Measurements from ENCODE around the gene GPATCH2L.

The GPATCH2L gene

GRCh38 chr14:76146976-76147375 is 4.7 kb upstream of the GPATCH2L start:
- no peak for TF ChIP-seq TARDBP (IDR thresholded peaks at IDR 0.05)
- no peak for TF ChIP-seq LEF1 (IDR thresholded peaks at IDR 0.05; ENCODE audit: borderline replicate concordance)
- TF ChIP-seq FOXA1 (IDR thresholded peaks at IDR 0.05) = no peak
- no peak for TF ChIP-seq ZNF384 (IDR thresholded peaks at IDR 0.05)
- TF ChIP-seq, protein P1, sequence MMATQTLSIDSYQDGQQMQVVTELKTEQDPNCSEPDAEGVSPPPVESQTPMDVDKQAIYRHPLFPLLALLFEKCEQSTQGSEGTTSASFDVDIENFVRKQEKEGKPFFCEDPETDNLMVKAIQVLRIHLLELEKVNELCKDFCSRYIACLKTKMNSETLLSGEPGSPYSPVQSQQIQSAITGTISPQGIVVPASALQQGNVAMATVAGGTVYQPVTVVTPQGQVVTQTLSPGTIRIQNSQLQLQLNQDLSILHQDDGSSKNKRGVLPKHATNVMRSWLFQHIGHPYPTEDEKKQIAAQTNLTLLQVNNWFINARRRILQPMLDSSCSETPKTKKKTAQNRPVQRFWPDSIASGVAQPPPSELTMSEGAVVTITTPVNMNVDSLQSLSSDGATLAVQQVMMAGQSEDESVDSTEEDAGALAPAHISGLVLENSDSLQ (IDR thresholded peaks at IDR 0.05) = no peak
- TF ChIP-seq CTBP1 (IDR thresholded peaks at IDR 0.05; ENCODE audit: borderline replicate concordance) = no peak
- TF ChIP-seq HDGF (IDR thresholded peaks at IDR 0.05; ENCODE audit: borderline replicate concordance) = no peak
- no peak for TF ChIP-seq FOXM1 (IDR thresholded peaks at IDR 0.05; ENCODE audit: borderline replicate concordance)
- no peak for TF ChIP-seq ARNT (IDR thresholded peaks at IDR 0.05)
- no peak for TF ChIP-seq SP1 (IDR thresholded peaks at IDR 0.05)
- no peak for TF ChIP-seq SUZ12 (IDR thresholded peaks at IDR 0.05)
- no peak for TF ChIP-seq BHLHE40 (IDR thresholded peaks at IDR 0.05; ENCODE audit: borderline replicate concordance)
- no peak for TF ChIP-seq L3MBTL2 (conservative IDR thresholded peaks at IDR 0.05)
- TF ChIP-seq NFRKB (IDR thresholded peaks at IDR 0.05) = no peak
- TF ChIP-seq FOXK2 (IDR thresholded peaks at IDR 0.05) = no peak
- TF ChIP-seq ELF4 (IDR thresholded peaks at IDR 0.05) = no peak
- DNase-seq (ENCODE audit: extremely low spot score) = no peak
- POLR2A ChIA-PET = no interaction called here
- CTCF ChIA-PET = no interaction called here

DNA sequence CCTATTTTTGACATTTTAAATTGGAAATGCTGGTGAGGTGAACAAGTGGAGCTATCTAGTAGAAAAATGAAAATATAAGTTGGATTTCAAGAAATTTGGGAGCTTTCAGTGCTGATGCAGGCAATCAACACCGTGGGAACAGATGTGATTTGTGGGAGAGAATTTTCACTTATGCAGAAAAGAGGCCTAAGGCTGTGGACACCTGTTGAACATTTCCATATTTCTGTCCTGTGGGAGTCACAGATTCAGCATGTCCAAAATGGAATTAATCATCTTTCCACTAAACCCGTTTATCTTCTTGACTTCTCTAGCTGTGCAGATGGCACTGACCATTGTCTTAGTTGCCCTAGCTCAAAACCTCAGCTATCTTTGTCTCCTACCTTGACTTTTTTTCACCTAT is 2.5 kb upstream of the GPATCH2L start:
- TF ChIP-seq SP1 (IDR thresholded peaks at IDR 0.05) = no peak
- no peak for TF ChIP-seq LEF1 (IDR thresholded peaks at IDR 0.05; ENCODE audit: borderline replicate concordance)
- no peak for TF ChIP-seq ZNF384 (IDR thresholded peaks at IDR 0.05)
- no peak for TF ChIP-seq L3MBTL2 (conservative IDR thresholded peaks at IDR 0.05)
- TF ChIP-seq NFRKB (IDR thresholded peaks at IDR 0.05) = no peak
- TF ChIP-seq, protein P1 (IDR thresholded peaks at IDR 0.05) = no peak
- no peak for TF ChIP-seq FOXM1 (IDR thresholded peaks at IDR 0.05; ENCODE audit: borderline replicate concordance)
- no peak for DNase-seq (ENCODE audit: extremely low spot score)
- CTCF ChIA-PET = no interaction called here
- POLR2A ChIA-PET = interaction anchor here (0.8 kb wide), 1 partner anchor 316 kb away, joined by 3 read pairs; no protein-coding TSS in a partner anchor

DNA sequence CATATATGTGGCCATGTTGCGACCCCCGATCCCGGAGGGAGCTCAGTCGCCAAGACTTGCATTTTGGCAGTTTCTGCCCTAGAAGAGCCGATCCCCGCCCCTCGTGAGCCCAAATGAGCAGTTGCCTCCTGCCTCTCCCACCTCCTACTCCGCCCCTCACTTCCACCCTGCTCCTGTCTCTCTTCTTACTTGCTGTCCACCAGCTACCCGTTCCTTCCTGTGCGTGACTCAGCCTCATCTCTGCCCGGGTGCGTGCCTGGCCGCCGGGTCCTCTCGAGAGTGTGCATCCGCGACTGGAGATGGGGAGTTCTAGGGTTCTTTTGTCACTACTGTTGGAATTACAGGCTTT is 585 bp downstream of the GPATCH2L start:
- TF ChIP-seq NFRKB (IDR thresholded peaks at IDR 0.05) = no peak
- TF ChIP-seq SUZ12 (IDR thresholded peaks at IDR 0.05) = no peak
- no peak for TF ChIP-seq ZNF384 (IDR thresholded peaks at IDR 0.05)
- no peak for TF ChIP-seq CTBP1 (IDR thresholded peaks at IDR 0.05; ENCODE audit: borderline replicate concordance)
- TF ChIP-seq FOXA1 (IDR thresholded peaks at IDR 0.05) = no peak
- TF ChIP-seq BHLHE40 (IDR thresholded peaks at IDR 0.05; ENCODE audit: borderline replicate concordance) = no peak
- TF ChIP-seq LEF1 (IDR thresholded peaks at IDR 0.05; ENCODE audit: borderline replicate concordance) = no peak
- ChIA-PET POLR2A (interaction anchor here (0.9 to 2.5 kb wide), 6 partner anchors 9 to 196 kb away, joined by 3 to 17 read pairs (median 4); no protein-coding TSS in a partner anchor), CTCF (no interaction called here)
- peak; percentile 63 for DNase-seq (ENCODE audit: extremely low spot score)

DNA sequence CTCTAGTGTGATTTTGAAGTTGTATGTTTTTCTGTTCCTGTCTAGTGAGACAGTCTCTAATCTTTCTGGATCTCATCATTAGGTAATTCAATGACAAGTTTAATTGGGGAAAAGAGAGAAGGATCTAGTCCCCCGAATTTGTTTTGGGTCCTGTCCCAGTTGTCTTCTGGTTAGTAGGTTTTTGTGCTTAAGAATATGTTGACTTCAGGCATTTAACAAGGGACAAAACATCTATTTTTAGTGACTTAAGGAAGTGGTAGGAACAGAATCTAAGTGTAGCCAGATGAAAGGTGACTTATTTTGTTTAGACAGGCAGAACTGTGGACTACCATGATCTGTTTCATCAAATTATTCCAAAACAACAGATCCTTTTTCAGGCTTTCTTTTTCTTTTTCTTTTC is 2.2 kb downstream of the GPATCH2L start:
- TF ChIP-seq TARDBP (IDR thresholded peaks at IDR 0.05) = no peak
- TF ChIP-seq FOXM1 (IDR thresholded peaks at IDR 0.05; ENCODE audit: borderline replicate concordance) = no peak
- TF ChIP-seq FOXK2 (IDR thresholded peaks at IDR 0.05) = no peak
- no peak for TF ChIP-seq SP1 (IDR thresholded peaks at IDR 0.05)
- no peak for TF ChIP-seq ELF4 (IDR thresholded peaks at IDR 0.05)
- TF ChIP-seq SUZ12 (IDR thresholded peaks at IDR 0.05) = no peak
- no peak for TF ChIP-seq CTBP1 (IDR thresholded peaks at IDR 0.05; ENCODE audit: borderline replicate concordance)
- no peak for TF ChIP-seq FOXA1 (IDR thresholded peaks at IDR 0.05)
- no peak for TF ChIP-seq NFRKB (IDR thresholded peaks at IDR 0.05)
- TF ChIP-seq HDGF (IDR thresholded peaks at IDR 0.05; ENCODE audit: borderline replicate concordance) = no peak
- no peak for TF ChIP-seq LEF1 (IDR thresholded peaks at IDR 0.05; ENCODE audit: borderline replicate concordance)
- no peak for TF ChIP-seq BHLHE40 (IDR thresholded peaks at IDR 0.05; ENCODE audit: borderline replicate concordance)
- TF ChIP-seq, protein P1 (IDR thresholded peaks at IDR 0.05) = no peak
- TF ChIP-seq L3MBTL2 (conservative IDR thresholded peaks at IDR 0.05) = no peak
- CTCF ChIA-PET = no interaction called here
- POLR2A ChIA-PET = interaction anchor here (2.5 kb wide), 1 partner anchor 8 kb away, joined by 17 read pairs; no protein-coding TSS in a partner anchor
- DNase-seq (ENCODE audit: extremely low spot score) = no peak

DNA sequence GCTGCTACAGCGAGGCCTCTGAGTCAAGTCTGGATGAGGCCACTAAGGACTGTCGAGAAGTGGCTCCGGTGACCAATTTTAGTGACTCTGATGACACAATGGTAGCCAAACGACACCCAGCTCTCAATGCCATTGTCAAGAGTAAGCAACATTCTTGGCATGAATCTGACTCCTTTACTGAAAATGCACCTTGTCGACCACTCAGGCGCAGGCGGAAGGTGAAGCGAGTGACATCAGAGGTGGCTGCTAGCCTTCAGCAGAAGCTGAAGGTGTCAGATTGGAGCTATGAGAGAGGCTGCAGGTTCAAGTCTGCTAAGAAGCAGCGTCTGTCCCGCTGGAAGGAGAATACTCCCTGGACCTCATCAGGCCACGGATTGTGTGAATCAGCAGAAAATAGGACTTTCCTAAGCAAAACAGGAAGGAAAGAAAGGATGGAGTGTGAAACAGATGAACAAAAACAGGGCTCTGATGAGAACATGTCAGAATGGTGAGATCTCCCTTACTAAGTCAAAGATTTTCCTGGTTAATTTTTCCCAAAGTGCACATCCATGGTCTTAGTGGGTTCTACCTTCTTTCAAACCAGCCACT is 2.9 kb downstream of the GPATCH2L start:
- DNase-seq (ENCODE audit: extremely low spot score) = no peak
- no peak for TF ChIP-seq SUZ12 (IDR thresholded peaks at IDR 0.05)
- POLR2A ChIA-PET = no interaction called here
- CTCF ChIA-PET = no interaction called here

GRCh38 chr14:76163668-76164363 is 12.1 kb downstream of the GPATCH2L start:
- TF ChIP-seq NFRKB (IDR thresholded peaks at IDR 0.05) (no peak), L3MBTL2 (conservative IDR thresholded peaks at IDR 0.05) (no peak), ARNT (IDR thresholded peaks at IDR 0.05) (no peak)
- CTCF ChIA-PET = no interaction called here
- DNase-seq (ENCODE audit: extremely low spot score) = no peak
- POLR2A ChIA-PET = no interaction called here

Data from HEK293T (cell line).